GM18873 (cell line): Measurements from ENCODE around the gene AP3B2.

Experiments used
- ATAC-seq: cut with Tn5 transposase; IDR thresholded peaks from one replicate; pipeline ENCODE4 v1.9.1; 2021; ENCODE audit warnings: mild to moderate bottlenecking, moderate library complexity, moderate number of reproducible peaks; ENCODE audit not compliant: unreplicated experiment, low FRiP score

The AP3B2 gene

DNA sequence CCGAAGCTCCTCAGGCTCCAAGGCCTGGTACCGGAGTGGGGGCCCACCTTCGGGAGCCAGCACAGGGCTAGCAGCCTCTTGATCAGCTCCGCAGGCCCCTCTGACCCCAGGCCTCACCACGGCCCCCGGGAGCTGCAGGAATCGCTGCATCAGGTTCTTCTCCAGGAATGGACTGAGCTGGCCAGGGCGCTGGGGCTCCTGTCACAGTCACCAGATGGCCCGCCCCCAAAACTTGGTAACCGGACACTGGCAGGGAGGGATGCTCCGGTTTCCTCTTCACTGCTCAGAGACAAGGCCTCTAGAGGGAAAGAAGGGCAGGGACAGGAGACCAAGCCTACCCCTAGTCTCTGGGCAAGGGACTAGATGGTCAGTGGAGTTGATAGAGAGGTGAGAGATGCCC, 9.9 kb downstream of the AP3B2 start:
- no peak for ATAC-seq

DNA sequence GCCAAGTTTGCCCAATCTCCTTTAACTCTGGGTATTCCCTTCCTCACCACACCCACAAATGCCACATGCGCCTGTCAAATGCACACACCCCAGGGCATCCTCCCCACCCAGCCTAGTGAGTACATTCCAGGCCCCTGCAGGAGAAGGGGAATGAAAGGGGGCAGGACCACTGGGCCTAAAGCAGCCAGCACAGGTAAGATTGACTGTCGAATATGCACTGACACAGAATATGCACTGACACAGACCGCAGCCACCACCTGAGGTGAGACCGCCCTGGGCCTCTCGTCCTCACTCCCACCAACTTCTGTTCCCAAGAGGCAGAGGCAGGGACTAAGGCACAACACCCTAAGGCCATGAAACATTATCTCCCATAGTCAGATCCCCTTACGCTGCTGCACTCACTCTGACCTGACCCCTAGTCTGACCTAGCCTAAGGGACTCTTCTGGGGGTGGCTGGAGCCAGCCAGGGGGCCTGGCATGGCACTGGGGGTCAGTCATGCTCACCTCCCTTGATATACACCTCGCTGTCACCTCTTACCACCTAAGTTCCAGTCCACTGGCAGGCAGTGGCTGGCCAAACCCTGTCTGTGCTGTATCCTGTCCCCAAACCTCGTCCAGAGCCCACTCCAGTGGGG, 10.8 kb downstream of the AP3B2 start:
- ATAC-seq = no peak

DNA sequence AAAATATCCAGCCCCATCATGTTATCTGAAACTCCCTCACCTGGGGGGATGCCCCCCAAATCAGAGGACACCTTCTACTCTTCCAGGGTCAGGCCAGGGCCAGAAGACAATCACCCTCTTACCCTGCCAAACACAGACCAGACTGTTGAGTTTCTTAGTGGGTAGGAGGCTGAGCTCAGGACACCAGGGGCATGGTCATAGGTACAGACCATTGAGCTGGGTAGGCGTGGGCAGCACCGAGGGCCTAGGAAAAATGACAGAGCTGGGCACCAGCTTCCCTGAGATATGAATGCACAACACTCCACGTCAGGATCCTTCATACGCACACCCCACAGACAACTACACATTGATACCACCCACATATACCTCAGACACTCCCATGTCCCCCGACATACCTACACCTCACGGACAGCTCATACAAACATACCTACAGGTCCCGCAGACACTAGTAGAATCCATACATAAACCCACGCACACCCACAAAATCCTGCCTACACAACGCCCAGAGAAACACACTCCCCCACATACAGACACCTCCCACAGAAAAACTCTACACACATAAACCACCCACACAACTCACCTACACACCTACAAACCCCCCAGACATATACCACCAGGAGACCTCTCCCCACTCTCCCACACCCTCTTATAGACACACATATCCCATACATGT, 11.8 kb downstream of the AP3B2 start:
- ATAC-seq = no peak

DNA sequence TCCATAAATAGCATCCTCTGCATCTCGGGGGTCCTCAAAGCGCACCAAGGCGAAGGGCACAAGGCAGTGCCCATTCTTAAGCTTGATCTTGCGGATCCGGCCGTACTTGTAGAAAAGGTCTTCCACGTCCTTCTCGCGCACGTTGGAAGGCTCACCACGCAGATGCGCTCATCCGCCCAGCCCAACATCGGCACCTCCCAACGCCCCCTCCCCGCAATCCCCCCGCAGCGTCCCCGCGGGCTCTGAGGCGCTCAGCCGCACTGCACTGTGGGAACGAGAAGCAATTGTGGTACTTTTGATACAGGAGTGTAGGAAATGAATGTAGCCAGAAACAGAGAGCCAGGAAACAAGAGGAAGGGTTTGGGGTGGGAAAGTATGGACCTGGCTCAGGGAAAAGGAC, 17.5 kb downstream of the AP3B2 start:
- ATAC-seq = no peak

DNA sequence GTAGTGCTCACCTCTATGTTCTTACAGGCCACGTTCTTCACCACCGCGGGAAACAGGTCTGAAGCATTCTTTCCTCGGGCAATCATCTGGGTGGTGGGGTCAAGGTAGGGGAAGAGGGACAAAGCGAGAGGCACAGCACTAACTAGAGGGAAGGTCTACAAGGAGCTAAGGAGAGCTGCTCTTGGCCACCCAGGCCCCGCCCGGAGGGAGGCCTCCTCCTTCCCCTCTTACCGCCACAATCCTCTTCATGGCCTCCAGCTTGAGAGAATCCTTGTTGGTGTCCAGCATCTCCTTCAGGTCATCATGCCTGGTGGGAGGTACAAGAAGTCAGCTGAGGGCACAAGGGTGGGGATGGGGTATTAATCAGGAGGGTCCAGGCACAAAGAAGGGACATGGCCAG, 20.5 kb downstream of the AP3B2 start:
- no peak for ATAC-seq

DNA sequence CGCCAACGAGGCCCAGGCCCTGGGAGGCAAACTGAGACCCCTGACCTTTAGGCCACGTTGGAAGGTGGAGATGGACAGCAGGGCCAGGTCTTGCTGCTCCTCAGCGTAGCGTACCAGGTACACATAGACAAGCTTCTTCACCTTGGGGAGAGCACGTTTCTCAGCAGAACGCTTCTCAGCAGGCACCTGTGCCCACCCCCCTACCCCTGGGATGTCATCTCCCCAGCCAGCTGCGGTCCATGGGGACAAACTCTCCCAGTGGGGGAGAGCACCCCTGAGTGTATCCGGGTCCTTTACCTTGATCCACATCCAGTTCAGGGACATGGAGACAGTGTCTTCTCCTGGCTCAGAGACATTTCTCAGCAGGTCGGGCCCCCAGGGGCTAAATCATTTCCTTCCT, 21.0 kb downstream of the AP3B2 start:
- no peak for ATAC-seq

DNA sequence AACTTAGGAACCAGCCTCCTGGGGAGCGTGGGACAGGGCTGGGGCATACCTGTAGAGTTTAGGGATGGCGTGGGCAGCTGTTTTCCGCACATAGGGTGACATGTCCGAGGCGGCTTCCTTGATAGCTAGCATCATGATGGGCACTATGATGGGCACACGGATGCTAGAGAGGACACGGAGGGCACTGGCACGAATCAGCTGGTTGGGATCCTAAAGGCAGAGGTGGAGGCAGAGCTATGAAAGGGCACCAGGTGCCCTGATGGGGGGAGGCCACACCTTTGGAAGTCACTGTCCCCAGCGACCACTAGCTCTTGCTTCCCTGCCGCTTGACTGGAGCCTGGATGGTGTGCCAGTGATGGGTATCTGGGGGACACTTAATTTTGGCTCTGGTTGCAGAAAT, 28.3 kb downstream of the AP3B2 start:
- ATAC-seq = no peak

DNA sequence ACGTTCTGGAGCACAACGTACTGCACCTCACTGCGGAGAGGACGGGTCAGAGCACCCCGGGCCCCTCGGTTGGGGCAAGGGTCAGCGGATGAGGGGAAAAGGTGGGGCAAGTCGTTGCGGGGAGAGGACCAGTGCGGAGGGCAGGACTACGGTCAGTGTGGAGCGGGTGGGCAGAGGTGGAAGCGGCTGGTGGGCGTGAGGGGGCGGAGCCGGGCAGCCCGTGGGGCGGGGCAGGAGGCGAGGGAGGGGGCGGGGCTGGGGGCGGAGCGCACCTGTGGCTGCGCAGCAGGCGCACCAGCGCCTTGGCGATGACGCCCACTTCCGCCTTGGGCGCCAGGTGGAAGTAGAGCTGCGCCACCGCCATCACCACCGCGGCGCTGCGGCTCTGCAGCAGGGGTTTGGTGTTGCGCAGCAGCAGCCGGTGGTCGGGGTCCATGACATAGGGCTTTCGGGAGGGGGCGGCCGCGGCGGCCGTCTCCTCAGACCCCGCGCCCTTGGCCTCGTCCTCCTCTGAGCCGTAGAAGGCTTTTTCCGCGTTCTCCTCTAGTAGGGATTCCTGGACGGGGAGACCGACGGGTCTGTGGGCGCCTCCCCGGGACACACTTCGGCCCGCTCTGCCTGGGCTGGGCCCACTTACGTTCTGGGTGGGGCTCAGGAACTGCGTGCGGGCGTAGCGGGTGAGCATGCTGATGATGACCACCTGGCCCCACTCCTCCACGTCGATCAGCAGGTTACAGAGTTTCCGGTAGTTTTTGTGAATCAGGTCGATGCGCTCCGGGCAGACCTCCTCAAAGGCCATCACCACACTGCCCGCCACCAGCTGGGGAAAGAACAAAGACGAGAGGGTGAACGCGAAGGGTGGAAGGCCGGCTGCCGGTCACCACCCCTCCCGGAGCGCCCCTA, 29.2 kb downstream of the AP3B2 start:
- ATAC-seq = no peak

DNA sequence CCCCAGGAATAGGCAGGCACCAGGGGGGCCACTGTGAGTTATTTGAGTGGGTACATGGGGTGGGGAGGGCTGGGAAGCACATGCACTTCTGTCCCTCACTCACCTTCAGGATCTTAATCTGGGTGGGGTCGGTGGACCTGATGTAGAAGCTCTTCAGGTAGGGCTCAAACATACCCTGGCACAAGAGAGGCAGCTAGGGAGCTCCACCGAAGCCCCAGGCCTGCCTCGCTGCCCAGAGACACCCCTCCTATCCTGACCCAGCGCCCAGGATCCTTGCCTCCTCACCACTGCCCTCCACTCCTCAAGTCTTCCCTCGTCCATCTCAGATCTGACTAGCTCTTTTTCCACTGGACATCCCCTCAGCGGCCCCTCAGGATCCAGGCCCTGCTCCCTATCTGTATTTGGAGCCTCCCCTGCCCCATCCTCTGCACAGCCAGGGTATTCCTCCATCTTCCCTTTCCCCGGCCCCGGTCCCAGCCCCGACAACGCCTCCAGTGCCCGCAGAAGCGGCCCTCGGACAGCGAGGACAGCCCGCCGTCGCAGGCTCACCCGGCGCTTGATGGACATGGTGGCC, 30.0 kb downstream of the AP3B2 start:
- no peak for ATAC-seq

DNA sequence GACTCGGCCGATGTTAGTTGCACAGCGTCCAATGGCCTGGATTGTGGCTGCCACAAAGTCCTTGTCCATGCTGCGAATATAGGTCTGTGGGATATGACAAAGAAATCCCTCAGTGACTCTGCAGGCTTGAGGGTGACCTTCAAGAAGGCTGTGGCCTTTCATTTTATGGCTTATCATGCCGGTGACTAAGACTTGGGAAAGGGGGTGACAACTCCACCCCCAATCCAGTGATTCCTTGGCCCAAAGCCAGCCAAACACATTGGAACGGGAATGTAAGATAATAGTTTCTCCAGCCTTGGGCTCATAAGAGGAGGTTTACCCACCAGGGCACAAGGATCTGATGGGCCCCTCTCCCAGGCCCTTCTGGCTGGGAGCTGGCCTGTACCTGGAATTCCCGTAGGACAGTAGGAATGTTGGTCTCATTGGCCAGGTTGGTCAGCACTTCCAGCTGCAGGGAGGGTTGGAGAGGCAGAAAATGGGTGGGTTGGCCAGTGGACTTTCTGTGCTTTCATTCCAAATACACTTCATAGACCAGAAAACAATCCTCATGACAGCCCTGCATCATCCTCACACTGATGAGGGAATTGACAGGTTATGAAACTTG, 31.9 kb downstream of the AP3B2 start:
- no peak for ATAC-seq

DNA sequence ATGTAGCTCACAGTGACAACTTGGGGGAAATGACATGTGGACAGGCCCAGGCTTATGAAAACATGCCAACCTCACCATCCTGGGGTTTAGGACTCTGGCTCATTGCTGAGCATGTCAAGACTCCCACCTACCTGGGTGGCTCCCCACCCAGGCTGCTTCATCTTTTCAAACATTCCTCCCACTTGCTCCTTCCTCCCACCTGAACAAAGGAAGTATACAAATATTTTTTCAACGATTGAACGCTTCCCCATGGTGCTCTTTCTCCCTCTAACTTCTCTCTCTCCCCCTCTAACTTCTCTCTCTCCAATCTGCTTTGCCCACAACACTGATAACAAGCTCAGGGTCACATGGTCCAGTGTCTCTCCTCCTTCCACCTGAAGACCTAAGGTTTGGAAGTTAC, 34.8 kb downstream of the AP3B2 start:
- no peak for ATAC-seq

DNA sequence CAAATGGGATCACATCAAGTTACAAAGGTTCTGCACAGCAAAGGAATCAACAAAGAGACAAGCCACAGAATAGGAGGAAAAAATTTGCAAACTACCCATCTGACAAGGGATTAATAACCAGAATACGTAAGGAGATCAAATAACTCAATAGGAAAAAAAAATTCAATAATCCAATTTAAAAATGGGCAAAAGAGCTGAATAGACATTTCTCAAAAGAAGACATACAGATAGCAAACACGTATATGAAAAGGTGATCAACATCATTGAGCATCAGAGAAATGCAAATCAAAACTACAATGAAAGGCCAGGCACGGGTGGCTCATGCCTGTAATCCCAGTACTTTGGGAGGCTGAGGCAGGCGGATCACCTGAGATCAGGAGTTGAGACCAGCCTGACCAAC, 39.0 kb downstream of the AP3B2 start:
- ATAC-seq = no peak

DNA sequence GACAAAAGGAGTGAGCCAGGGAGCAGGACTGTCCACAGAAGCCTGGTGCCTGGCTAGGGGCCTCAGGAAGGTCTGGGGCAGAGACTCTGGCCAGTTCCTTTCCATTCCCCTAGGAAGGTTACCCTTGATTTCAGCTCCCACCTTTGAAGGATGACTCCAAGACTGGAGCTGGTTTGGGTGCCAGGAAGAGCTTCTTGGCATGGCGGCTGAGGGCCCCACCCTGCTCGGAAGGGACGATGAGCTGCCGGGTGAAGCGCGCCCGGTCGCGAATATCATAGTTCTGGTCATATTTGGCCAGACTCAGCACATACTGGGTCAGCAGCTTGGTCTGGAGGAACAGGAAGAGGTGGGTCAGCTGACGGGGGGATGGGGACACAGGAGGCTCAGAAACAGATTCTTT, 43.1 kb downstream of the AP3B2 start:
- ATAC-seq = no peak

DNA sequence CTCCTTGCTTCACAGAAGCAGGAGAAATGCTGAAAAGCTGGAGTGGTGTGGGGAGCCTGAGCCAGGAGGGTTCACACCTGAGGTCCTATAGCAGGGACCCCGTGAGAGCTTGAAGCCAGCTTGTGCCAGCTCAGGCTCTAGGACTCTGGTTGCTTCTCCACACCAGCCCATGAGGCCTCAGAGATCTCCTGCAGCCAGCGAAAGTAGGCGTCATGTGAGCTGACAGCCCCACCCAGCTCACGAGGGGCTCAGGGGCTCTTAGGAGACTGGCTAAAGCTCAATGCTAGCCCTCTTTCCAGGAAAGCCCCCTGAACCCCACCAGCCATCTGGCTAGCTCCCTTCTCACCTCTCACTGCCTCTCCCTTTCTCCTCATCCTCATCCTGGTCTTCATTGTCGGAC, 45.7 kb downstream of the AP3B2 start:
- ATAC-seq = no peak

DNA sequence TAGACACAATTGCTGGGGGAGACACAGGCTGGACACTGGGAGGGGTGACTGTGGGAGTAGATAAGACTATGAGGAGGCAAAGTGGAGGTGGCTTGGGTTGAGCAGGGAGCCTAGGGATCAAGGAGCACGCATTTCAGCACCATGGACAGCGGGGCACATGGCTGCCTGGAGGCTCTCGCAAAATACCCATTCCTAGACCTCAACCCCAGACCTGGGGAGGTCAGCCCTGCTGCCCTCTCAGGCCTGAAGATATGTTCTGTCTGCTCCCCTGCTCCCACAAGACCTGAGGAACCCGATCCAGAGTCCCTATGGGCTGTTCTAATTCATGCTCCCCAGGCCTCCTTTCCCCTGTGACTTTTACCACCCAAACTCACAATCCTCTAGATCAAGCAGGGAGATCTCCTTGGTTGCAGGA, 46.5 kb downstream of the AP3B2 start:
- ATAC-seq = no peak

DNA sequence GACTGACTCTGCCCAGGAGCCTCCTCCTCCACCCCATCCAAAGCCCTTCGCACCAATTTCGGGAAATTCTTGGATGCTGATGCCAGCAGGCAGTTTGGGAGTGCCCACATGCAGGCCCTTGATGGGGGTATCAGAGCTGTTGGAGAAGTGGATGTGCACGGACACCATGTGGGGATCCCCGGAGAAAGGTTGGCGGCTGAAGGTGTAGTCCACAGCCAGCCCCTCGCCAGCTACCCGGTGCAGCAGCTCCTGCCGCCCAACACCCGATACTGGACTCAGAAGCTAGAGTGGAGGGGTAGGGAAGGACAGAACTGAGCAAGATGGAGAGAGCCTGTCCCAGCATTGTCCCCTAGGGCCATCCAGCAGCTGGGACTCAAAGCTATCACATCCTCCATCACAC, 47.0 kb downstream of the AP3B2 start:
- no peak for ATAC-seq

DNA sequence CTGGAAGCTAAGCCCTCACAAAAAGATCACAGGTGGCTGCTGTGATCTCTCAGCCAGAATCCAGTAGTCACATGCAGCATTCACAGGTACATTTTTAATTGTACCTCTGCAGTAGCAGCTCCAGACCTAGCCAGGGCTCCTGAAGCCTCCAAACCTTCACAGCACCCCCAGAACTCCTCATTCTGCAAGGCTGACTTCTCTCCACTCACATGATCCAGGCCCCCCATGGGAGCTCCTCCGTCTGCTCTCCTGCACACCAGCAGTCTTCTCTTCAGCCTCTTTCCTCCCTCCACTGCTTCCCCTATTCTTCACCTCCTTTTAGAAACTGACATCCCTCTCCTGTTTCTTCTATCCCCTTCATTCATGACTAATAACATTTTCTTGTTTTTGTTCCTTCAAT, 49.3 kb downstream of the AP3B2 start:
- no peak for ATAC-seq

DNA sequence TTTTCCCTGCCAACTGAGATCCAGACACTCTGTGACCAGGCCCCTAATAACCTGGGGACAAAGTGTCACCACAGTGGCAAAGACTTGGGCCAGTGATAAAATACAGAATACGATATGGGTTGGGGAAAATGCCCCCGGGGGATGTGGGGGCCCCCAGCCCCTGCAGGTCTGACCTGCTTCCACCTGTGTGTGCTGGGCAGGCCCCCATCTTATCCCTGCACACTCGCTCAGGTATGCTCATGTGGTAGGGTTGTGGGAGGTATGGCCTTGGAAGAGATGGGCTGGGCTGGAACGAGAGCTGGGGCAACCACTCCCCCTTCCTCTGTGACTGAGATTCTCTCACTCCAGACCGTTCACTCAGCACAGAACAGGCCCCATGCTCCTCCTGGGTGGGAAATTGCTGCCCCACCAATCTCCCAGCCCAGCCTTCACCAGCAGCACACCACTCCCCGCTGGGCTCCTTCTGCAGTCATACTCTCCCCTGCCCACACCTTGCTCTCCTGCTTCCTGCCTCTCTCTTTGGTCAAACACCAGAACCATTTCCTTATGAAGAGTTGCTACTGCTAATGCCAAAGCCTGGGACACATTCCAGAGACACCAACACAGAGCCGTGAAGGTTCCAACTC, 52.9 kb downstream of the AP3B2 start:
- no peak for ATAC-seq

DNA sequence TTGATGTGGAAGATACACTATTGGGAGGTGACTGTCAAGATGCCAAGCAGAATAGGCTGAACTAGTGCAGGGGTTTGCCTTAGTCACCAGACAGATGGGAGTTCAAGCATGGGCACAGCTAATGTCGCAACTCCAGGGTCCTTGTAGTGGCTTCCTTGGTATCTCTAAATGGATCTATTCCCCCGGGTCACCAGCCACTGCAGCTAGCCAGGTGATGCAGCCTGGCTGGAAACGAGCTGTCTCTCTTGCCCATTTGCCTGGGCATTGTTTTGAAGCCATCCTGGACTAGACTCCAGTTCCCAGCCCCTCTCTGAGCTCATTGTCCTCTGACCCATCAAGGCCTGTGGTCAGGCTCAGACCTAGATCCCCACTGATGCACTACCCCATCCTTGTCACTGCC, 54.1 kb downstream of the AP3B2 start:
- no peak for ATAC-seq

DNA sequence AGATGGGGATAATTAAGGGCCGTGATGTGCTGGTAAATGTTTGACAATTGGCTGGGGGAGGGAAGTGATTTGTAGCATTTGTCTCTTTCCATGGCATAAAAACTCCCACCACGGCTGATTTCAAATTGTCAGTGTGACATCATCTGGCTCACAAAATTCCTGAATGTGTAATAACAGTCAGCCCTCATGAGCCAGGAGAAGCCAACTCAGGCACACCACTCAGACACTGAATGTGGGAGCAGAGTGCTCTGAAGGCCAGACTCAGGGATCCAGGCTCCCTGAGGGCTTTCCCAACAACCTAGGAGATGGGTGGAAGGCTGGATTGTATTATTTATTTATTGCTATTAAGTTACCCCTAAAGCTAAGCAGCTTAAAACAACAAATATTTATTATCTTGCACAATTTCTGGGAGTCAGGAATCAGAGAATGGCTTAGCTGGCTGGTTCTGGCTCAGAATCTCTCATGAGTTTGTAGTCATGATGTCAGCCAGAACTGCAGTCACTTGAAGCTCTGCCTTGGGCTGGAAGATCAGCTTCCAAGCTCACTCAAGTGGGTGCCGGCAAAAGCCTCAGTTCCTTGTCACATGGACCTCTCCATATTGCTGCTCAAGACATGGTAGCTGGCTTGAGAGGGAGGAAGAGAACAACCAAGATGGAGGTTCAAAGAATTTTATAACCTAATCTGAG, 56.0 kb downstream of the AP3B2 start:
- no peak for ATAC-seq
